ENCODE measurements around the gene TENT5D. TPM values are rescaled to one million over a fixed set of nuclear protein-coding genes. Genes with fewer than 3 reads are reported as not detected.
"Not testable (repeated sequence)": the region's sequence is repeated elsewhere in the genome, so short reads cannot be mapped to it uniquely, and the experiment has no call there.

The TENT5D gene
- total RNA-seq = not detected
- long read RNA-seq = 0 reads

GRCh38 chrX:80420147-80420546, at the start of gene TENT5D:
TSS of gene TENT5D (plus strand) at chrX:80420447. CDS start at chrX:80442540, 22,093 bp downstream.
- intact Hi-C loops (cut with DNase I) = no loop called here

GRCh38 chrX:80385651-80386050, 34.6 kb upstream of the TENT5D start:
- intact Hi-C loops (cut with DNase I); DNase-seq (ENCODE audit: low spot score): not testable (repeated sequence)

More at GRCh38 chrX:80420147-80420546, at the start of gene TENT5D:
- no peak for DNase-seq (ENCODE audit: low spot score)

GRCh38 chrX:80388206-80388605, 32.0 kb upstream of the TENT5D start:
- intact Hi-C loops (cut with DNase I) = no loop called here
- DNase-seq (ENCODE audit: low spot score) = no peak

- no peak for DNase-seq (ENCODE audit: low spot score)
- intact Hi-C loops (cut with DNase I) = no loop called here
These were observed 8.2 kb upstream of the TENT5D start for GRCh38 chrX:80412042-80412441.

GRCh38 chrX:80423000-80423399, 2.8 kb downstream of the TENT5D start:
- intact Hi-C loops (cut with DNase I) = no loop called here

GRCh38 chrX:80423744-80424143, 3.5 kb downstream of the TENT5D start:
- no peak for DNase-seq (ENCODE audit: low spot score)
- intact Hi-C loops (cut with DNase I) = no loop called here

More at GRCh38 chrX:80423000-80423399, 2.8 kb downstream of the TENT5D start:
- DNase-seq (ENCODE audit: low spot score) = no peak

- intact Hi-C loops (cut with DNase I) = no loop called here
- no peak for DNase-seq (ENCODE audit: low spot score)
These were observed 10.7 kb downstream of the TENT5D start for GRCh38 chrX:80430826-80431504.

- intact Hi-C loops (cut with DNase I) = no loop called here
- DNase-seq (ENCODE audit: low spot score) = no peak
These were observed 11.2 kb downstream of the TENT5D start for GRCh38 chrX:80431505-80431832.

- intact Hi-C loops (cut with DNase I) = no loop called here
- no peak for DNase-seq (ENCODE audit: low spot score)
These were observed 12.2 kb downstream of the TENT5D start for GRCh38 chrX:80432441-80432840.

GRCh38 chrX:80432863-80433262, 12.6 kb downstream of the TENT5D start:
- DNase-seq (ENCODE audit: low spot score) = no peak
- intact Hi-C loops (cut with DNase I) = no loop called here

GRCh38 chrX:80468166-80468565, 47.9 kb downstream of the TENT5D start:
- DNase-seq (ENCODE audit: low spot score); intact Hi-C loops (cut with DNase I): not testable (repeated sequence)

- intact Hi-C loops (cut with DNase I) = no loop called here
- no peak for DNase-seq (ENCODE audit: low spot score)
These were observed 51.3 kb downstream of the TENT5D start for GRCh38 chrX:80471582-80471981.

- intact Hi-C loops (cut with DNase I) = no loop called here
- no peak for DNase-seq (ENCODE audit: low spot score)
These were observed 65.3 kb downstream of the TENT5D start for GRCh38 chrX:80485543-80485942.

- intact Hi-C loops (cut with DNase I) = no loop called here
- no peak for DNase-seq (ENCODE audit: low spot score)
These were observed 66.1 kb downstream of the TENT5D start for GRCh38 chrX:80486299-80486698.

GRCh38 chrX:80489166-80489565, 68.9 kb downstream of the TENT5D start:
- intact Hi-C loops (cut with DNase I) = no loop called here
- DNase-seq (ENCODE audit: low spot score) = no peak

Data from cardiac septum (tissue), 1 donor.